Urothelium cell line (cell line): ENCODE results near the gene TRIM17.

Experiments
- DNase-seq: peaks from one replicate; pipeline ENCODE4 v3.0.0; 2011; ENCODE audit warnings: low spot score, mixed read lengths
- FAIRE-seq: peaks from 2 replicates; lab custom pipeline; 2011; peaks lifted over from hg19 to GRCh38; lab: Jason Lieb, UNC

The TRIM17 gene

DNA sequence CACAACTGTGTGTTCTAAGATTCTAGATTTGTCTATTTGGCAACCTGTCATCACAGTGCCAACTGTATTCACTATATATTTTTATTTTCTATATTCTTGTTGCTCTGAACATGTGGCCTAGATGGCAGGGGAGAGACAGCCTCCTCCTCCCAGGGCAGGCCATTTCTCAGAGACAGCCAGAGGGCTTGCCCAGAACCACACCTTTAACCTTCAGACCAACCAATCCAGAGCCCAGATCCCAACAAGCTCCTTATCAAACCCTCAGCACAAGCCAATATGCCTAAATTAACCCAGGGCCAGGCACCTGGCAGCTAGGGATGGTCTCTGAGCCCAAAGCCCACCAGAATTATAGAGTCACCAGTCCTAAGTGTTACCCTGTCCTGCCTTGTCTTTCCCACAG is 29.3 kb downstream of the TRIM17 start:
- no peak for FAIRE-seq
- DNase-seq = no peak

- FAIRE-seq = no peak
- DNase-seq = no peak
These were observed 31.4 kb downstream of the TRIM17 start for GRCh38 chr1:228385232-228385631.

DNA sequence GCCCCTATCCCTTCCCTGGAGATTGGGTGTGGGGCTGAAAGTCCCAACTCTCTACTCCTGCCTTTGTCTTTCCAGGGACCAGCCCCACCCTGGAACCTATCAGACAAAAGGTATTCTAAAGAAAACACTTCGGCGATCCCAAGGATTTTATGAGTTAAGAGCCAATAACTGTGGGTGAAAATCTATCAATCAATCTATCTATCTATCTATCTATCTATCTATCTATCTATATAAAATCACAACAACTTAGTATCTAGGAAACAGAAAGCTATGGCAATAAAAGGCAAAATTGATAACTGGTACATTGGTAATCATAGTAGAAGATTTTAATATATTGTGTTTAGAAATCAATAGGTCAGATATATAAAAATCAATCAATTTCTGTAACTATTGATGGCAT is 32.9 kb downstream of the TRIM17 start:
- DNase-seq (no peak), FAIRE-seq (no peak)

- no peak for FAIRE-seq
- DNase-seq = no peak
These were observed 35.3 kb downstream of the TRIM17 start for GRCh38 chr1:228381356-228381755.

DNA sequence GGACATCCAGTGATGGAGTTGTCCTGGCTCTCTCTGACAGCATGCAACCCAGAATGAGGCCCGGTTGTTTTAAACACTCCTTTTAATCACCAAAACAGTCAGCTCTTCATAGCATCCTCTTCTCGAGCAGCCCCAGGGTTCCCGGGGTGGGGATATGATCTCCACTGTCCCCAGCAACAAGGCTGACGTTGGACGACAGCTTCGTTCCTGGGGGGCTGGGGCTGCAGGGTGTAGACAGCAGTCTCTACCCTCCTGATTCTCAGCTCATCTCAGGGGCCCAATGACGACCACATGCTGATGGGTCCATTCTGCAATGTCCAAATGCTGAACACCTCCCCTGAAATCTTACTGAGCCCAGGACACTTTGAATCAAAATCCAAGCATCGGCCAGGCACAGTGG is 37.0 kb downstream of the TRIM17 start:
- no peak for DNase-seq
- FAIRE-seq = no peak

- DNase-seq (no peak), FAIRE-seq (no peak)
These were observed 37.7 kb downstream of the TRIM17 start for GRCh38 chr1:228378873-228379460.

GRCh38 chr1:228378090-228378872 is 38.4 kb downstream of the TRIM17 start:
- DNase-seq = no peak
- FAIRE-seq = no peak

DNA sequence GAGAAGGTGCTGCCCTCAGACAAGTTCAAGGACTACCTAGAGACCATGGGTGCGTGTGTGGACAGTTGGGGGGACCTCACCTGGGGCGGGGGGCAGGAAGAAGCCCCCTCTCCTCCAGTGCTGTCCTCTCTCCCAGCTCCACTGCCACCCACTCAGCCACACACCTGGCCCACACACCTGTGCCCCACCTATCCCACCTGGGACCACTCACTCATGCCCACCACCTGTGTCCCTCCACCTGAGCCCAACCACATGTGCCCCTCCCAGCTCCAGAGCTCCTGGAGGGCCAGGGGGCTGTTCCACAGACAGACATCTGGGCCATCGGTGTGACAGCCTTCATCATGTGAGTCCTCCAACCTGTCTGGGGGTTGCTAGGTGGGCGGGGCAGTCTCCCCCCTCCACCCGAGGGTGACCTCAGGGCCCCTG is 39.0 kb downstream of the TRIM17 start:
- FAIRE-seq = no peak
- DNase-seq = no peak

- FAIRE-seq = no peak
- no peak for DNase-seq
These were observed 39.7 kb downstream of the TRIM17 start for GRCh38 chr1:228376651-228377631.

DNA sequence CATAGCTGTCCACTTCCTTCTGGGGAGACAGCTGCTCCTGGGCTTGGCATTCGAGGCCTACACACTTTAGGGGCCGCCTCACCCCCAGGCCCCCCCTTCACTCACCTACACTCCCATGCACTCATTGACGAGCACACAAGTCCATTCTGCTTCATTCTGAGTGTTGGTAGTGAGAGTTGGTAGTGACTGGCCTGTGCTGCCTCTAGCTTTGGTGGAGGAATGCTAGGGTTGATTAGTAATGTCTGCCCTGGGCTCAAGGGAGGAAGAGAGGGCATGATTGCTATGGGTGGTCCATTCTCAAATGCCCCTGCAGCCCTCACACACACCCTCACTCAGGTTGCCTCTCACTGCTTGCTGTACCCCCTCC is 40.4 kb downstream of the TRIM17 start:
- DNase-seq (no peak), FAIRE-seq (no peak)

DNA sequence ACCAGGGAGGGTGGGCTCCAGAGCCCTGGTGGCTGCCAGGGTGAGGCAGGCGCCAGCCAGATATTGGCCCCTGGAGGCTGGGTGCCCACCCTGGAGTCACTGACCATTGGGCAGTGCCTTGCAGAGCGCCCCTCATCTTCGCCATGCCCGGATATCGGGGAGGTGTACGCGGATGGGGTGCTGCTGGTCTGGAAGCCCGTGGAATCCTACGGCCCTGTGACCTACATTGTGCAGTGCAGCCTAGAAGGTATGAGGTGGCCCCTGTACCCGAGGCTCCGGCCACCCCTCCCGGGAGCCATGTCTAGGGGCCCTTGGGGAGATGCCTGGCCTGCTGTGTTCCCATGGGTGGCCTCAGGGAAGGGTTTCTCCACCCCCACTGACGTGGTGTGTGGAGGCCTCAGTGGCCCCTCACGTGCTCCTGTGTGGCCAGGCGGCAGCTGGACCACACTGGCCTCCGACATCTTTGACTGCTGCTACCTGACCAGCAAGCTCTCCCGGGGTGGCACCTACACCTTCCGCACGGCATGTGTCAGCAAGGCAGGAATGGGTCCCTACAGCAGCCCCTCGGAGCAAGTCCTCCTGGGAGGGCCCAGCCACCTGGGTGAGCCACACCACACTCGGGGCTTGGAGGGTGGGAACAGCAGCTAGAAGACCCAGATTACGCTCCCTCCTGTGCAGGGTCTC is 40.9 kb downstream of the TRIM17 start:
- DNase-seq (no peak), FAIRE-seq (no peak)

DNA sequence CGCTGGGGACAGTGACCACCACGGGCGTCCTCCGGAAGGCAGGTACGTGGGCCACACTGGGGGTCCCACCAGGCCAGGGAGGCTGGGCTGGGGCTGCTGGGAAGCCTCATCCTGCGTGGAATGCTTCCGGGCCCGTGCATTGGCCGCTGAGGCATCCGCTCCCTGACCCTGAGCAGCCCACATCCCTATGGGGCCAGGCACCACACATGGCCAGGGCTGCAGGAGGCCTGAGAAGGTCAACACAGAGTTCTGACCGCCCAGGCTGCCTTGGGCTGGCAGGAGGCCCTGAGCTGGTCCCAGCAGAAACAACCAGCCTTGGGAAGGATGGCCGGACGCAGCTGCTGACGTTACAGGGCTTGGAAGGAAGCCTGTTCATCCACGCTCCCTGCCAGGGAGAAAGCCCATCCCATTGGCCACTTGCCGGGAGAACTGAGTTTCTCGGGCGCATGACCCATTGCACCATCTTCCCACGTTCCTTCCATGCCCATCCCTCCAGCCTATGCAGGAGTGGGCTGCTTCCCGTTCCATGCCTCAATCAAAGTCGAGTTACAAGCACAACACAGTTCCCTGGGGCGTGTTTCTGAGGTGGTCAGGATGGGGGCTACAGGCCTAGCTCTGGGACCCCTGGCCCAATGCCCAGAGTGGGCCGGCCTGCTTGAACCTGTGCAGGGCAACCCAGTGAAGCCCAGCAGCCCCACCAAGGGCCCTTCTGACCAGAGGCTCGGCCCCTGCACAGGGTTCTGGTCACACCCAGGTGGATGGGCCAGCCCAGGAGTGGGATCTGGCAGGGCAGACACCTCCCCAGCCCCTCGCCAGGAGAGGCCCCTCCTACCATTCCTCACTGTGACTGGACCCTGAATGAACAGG is 41.7 kb downstream of the TRIM17 start:
- FAIRE-seq = no peak

DNA sequence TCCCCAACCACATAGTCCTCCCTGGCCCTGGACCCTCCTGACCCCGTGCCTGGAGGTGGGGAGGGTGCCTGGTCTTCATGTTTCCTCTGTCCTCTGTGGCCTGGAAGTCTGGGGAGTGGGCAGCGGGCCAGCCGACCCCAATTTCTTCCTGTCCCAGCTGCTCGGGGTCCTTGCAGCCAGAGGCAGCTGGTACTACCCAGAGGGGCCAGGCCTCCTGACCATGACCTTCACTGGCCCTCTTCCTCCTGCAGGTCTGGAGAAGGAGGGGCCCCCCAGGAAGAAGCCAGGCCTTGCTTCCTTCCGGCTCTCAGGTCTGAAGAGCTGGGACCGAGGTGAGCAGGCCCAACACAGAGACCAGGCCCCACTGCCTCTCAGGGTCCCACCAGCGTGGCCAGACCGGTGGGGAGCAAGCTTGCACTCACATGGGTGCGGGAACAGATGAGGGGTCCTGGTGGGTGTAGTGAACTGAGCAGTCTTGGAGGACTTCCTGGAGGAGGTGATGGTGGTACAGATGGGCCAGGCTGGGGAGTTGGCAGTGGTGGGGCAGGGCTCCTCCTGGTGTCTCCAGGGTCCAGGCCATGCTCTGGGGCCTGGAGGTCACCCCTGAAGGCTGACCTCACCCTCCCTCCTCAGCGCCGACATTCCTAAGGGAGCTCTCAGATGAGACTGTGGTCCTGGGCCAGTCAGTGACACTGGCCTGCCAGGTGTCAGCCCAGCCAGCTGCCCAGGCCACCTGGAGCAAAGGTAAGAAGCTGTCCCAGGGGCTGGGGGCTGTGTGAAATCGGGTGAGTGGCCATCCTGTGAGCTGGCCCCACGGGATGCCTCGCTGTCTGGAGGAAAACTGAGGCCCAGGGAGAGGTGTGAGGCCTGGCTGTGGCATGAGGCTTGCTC is 42.7 kb downstream of the TRIM17 start:
- FAIRE-seq (no peak), DNase-seq (no peak)

More for the DNA sequence above, 41.7 kb downstream of the TRIM17 start:
- DNase-seq = no peak

DNA sequence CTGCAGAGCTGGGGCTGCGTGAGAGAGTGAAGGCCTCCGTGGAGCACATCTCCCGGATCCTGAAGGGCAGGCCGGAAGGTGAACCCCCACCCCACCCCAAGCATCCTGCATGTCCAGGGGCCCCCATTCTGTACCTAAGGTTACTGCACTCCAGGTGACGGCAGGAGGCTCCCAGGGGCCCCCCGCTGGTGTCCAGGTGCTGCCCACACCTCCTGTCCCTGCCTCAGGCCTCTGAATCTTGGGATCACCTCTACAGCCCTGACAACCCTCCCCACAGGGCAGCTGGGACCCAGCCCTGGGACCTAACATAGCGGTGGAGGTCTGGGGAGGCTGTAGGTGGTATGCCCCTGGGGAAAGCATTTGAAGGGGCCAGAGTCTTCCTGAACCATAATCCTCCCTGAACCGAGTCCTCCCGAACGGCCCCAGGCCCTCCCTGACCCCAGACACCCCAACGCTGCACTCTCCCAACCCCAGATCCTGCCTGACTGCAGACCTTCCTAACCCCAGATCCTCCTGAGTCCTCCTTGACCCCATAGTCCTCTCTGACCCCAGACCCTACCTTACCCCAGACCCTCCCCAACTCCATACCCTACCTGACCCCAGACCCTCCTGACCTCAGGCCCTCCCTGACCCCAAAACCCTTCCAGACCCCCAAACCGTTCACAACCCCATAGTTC is 43.5 kb downstream of the TRIM17 start:
- DNase-seq (no peak), FAIRE-seq (no peak)

- no peak for FAIRE-seq
- no peak for DNase-seq
These were observed 44.3 kb downstream of the TRIM17 start for GRCh38 chr1:228372183-228373003.

- DNase-seq (no peak), FAIRE-seq (no peak)
These were observed 44.9 kb downstream of the TRIM17 start for GRCh38 chr1:228371741-228372182.

DNA sequence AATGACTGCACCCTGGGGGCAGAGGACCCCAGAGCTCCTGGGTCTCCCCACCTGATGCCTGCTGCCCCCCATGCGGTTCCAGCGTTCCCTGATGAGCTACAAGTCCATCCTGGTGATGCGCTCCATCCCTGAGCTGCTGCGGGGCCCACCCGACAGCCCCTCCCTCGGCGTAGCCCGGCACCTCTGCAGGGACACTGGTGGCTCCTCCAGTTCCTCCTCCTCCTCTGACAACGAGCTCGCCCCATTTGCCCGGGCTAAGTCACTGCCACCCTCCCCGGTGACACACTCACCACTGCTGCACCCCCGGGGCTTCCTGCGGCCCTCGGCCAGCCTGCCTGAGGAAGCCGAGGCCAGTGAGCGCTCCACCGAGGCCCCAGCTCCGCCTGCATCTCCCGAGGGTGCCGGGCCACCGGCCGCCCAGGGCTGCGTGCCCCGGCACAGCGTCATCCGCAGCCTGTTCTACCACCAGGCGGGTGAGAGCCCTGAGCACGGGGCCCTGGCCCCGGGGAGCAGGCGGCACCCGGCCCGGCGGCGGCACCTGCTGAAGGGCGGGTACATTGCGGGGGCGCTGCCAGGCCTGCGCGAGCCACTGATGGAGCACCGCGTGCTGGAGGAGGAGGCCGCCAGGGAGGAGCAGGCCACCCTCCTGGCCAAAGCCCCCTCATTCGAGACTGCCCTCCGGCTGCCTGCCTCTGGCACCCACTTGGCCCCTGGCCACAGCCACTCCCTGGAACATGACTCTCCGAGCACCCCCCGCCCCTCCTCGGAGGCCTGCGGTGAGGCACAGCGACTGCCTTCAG is 45.5 kb downstream of the TRIM17 start:
- DNase-seq = no peak
- FAIRE-seq = no peak
